Liver (tissue), 9 donors: ENCODE results near the gene MYCBPAP. TPM values are rescaled to one million over a fixed set of nuclear protein-coding genes. Genes with fewer than 3 reads are reported as not detected.
A peak's percentile ranks its signal among the peaks of the same experiment; 100 is the strongest.

Experiments
- DNase-seq: peaks from one replicate; pipeline ENCODE4 v3.0.0-alpha.2; 2017; ENCODE audit warnings: low spot score
- H3K27ac ChIP-seq, 2 donors: one replicate each; pipeline ENCODE4 v1.7.0; 2013; ENCODE audit warnings: inconsistent platforms in 2 of 2, low read length in 2 of 2, control low read depth in 1 of 2, low read depth in 1 of 2, mild to moderate bottlenecking in 1 of 2
- H3K27me3 ChIP-seq, 4 donors: one replicate each; pipeline versions ENCODE4 v1.6.1 to v1.7.0; 2013; ENCODE audit warnings: low read length in 3 of 4, inconsistent platforms in 1 of 4, mild to moderate bottlenecking in 1 of 4, moderate library complexity in 1 of 4; ENCODE audit not compliant: control insufficient read depth in 4 of 4, insufficient read depth in 4 of 4
- H3K36me3 ChIP-seq, 4 donors: one replicate each; pipeline versions ENCODE4 v1.6.1 to v1.7.0; 2013; ENCODE audit warnings: low read length in 3 of 4, mild to moderate bottlenecking in 3 of 4, low read depth in 1 of 4, moderate library complexity in 1 of 4; ENCODE audit not compliant: control insufficient read depth in 4 of 4, insufficient read depth in 3 of 4
- H3K4me1 ChIP-seq, 4 donors: one replicate each; pipeline versions ENCODE4 v1.6.1 to v1.7.0; 2013; ENCODE audit warnings: low read length in 3 of 4, mild to moderate bottlenecking in 3 of 4, moderate library complexity in 1 of 4; ENCODE audit not compliant: control insufficient read depth in 4 of 4, insufficient read depth in 4 of 4
- H3K4me3 ChIP-seq, 3 donors: one replicate each; pipeline versions ENCODE4 v1.6.1 to v1.7.0; 2013; ENCODE audit warnings: low read length in 3 of 3, control low read depth in 1 of 3, low read depth in 1 of 3, mild to moderate bottlenecking in 1 of 3
- H3K9ac ChIP-seq, 2 donors: one replicate each; pipeline ENCODE4 v1.7.0; 2013; ENCODE audit warnings: low read length in 2 of 2, mild to moderate bottlenecking in 2 of 2, moderate library complexity in 2 of 2, control low read depth in 1 of 2, low read depth in 1 of 2
- H3K9me3 ChIP-seq, 4 donors: one replicate each; pipeline versions ENCODE4 v1.6.1 to v1.7.0; 2013; ENCODE audit warnings: low read length in 3 of 4; ENCODE audit not compliant: control insufficient read depth in 4 of 4
- ATF3 ChIP-seq: IDR thresholded peaks from 2 replicates; pipeline ENCODE4 v1.6.1; 2016; ENCODE audit warnings: antibody characterized with exemption
- EGR1 ChIP-seq, 2 donors: IDR thresholded peaks; 2 replicates each; pipeline ENCODE4 v1.6.1; 2016 to 2018; ENCODE audit warnings: antibody characterized with exemption in 2 of 2, low read depth in 2 of 2
- FOXA1 ChIP-seq: IDR thresholded peaks from 2 replicates; pipeline ENCODE4 v1.6.1; 2016; ENCODE audit warnings: antibody characterized with exemption
- FOXA2 ChIP-seq: IDR thresholded peaks from 2 replicates; pipeline ENCODE4 v1.6.1; 2016; ENCODE audit warnings: antibody characterized with exemption
- GABPA ChIP-seq, 2 donors: IDR thresholded peaks in 1 of 2; conservative IDR thresholded peaks in 1 of 2; 2 replicates each; pipeline ENCODE4 v1.6.1; 2016; ENCODE audit warnings: antibody characterized with exemption in 2 of 2, mild to moderate bottlenecking in 1 of 2, moderate library complexity in 1 of 2
- HNF4A ChIP-seq, 2 donors: conservative IDR thresholded peaks; 2 replicates each; pipeline ENCODE4 v1.6.1; 2016; ENCODE audit warnings: antibody characterized with exemption in 2 of 2, mild to moderate bottlenecking in 2 of 2
- JUND ChIP-seq, 2 donors: IDR thresholded peaks; 2 replicates each; pipeline ENCODE4 v1.6.1; 2016; ENCODE audit warnings: antibody characterized with exemption in 2 of 2
- NR2F2 ChIP-seq: IDR thresholded peaks from 2 replicates; pipeline ENCODE4 v1.6.1; 2016; ENCODE audit warnings: antibody characterized with exemption
- RAD21 ChIP-seq, 2 donors: IDR thresholded peaks; 2 replicates each; pipeline ENCODE4 v1.6.1; 2016; ENCODE audit warnings: antibody characterized with exemption in 2 of 2, mild to moderate bottlenecking in 2 of 2
- RXRA ChIP-seq, 2 donors: IDR thresholded peaks; 2 replicates each; pipeline ENCODE4 v1.6.1; 2017 to 2018; ENCODE audit warnings: antibody characterized with exemption in 2 of 2, mild to moderate bottlenecking in 1 of 2
- SP1 ChIP-seq: IDR thresholded peaks from 2 replicates; pipeline ENCODE4 v1.6.1; 2018; ENCODE audit warnings: antibody characterized with exemption, mild to moderate bottlenecking
- YY1 ChIP-seq: IDR thresholded peaks from 2 replicates; pipeline ENCODE4 v1.6.1; 2016; ENCODE audit warnings: antibody characterized with exemption, mild to moderate bottlenecking
- WGBS: extraction: QIAGEN DNeasy Blood & Tissue Kit; methylation state at CpG from one replicate; pipeline ENCODE4 v1.1.7; 2013; 5-methylcytosine and 5-hydroxymethylcytosine counted together
- polyA plus RNA-seq, 2 donors: library from polyadenylated mRNA; stranded (reverse) in 1 of 2; unstranded in 1 of 2; fragments of 200-250 nt in 1 of 2; fragments of >200 nt in 1 of 2; fragmentation: Nextera tagmentation in 1 of 2; extraction: Ambion mirVana in 1 of 2; gene quantifications; one replicate each; pipeline versions ENCODE4 v1.2.1 to v1.2.3, GENCODE V29; 2013 to 2015
- total RNA-seq, 2 donors: library from RNA; depleted of rRNA; stranded (reverse); fragments of >200 nt; gene quantifications; one replicate each; pipeline ENCODE4 v1.2.3, GENCODE V29; 2014
- TF ChIP-seq, protein P1 (sequence below): IDR thresholded peaks from 2 replicates; pipeline ENCODE4 v1.6.1; 2016; ENCODE audit warnings: antibody characterized with exemption, mild to moderate bottlenecking
- TF ChIP-seq, protein P2 (sequence below): IDR thresholded peaks from 2 replicates; pipeline ENCODE4 v1.6.1; 2016; ENCODE audit warnings: antibody characterized with exemption
- TF ChIP-seq, protein P3 (sequence below): IDR thresholded peaks from 2 replicates; pipeline ENCODE4 v1.6.1; 2016; ENCODE audit warnings: antibody characterized with exemption
- donor health status: healthy.
- donor health status: healthy.
- donor health status: healthy.
- donor health status: healthy.
- donor health status: healthy.

MYCBPAP gene
- total and polyA plus RNA-seq, 4 donors, result 0.23 to 0.25 TPM; not detected in 2

DNA sequence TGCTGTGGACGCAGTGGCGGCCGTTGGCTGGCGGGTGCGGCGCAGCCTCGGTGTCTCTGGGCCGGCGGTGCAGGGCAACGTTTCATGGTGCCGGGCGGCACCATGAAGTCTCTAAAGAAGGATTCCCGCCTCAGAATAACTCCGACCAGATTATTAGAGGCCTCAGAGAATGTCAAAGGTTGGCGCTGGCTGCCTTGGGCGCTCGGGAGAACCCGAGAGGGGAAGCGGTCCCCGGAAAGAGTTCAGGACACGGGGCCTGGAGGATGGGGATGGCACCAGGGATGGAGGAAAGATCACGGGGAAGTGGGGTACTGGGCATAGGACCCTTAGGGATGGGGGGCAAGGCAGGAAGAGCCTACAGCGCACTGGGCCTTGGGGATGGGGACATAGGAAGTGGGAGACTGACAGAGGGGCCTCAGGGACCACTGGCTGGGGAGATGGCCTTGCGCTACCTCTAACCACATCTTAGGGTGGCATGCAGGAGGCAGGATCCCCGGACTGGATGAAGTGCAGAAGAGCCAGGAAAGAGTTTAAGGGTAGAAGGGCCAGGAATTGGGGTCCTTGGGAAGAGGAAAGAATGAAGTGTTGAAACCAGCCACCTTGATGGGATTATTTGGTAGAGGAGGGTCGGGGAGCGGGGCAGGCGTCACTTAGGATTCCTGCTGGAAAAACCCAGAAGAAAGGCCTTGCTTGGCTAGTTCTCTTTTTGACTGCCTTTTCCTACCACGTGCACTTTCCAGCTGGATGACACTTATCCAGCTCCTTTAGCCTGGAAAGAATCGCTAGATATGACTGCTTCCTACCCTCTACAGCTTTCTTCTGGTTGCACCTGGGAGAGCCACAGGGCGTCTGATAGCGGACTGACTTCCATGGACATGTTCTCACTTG lies 578 bp downstream of the MYCBPAP start:
- Histone ChIP-seq H3K9me3 (no peaks in the 10 kb centered on the region), H3K27me3 (no peaks in the 10 kb centered on the region), H3K36me3 (no peaks in the 10 kb centered on the region), H3K4me3 (peak overlapping the region; percentile 12 to 58 (median 56)), H3K4me1 (peaks cover 0 to 8% (median 0%) of the 10 kb centered on the region in 4 donors), H3K9ac (peak overlapping the region; percentile 2 to 6), H3K27ac (peak overlapping the region; percentile 18 to 41)
- WGBS, result 43% methylated on average over 32 of the region's 32 CpGs
- TF ChIP-seq NR2F2 (no peak), JUND (IDR thresholded peaks at IDR 0.05) (no peak), RAD21 (IDR thresholded peaks at IDR 0.05) (no peak), ATF3 (no peak)
- DNase-seq, result no peak

DNA sequence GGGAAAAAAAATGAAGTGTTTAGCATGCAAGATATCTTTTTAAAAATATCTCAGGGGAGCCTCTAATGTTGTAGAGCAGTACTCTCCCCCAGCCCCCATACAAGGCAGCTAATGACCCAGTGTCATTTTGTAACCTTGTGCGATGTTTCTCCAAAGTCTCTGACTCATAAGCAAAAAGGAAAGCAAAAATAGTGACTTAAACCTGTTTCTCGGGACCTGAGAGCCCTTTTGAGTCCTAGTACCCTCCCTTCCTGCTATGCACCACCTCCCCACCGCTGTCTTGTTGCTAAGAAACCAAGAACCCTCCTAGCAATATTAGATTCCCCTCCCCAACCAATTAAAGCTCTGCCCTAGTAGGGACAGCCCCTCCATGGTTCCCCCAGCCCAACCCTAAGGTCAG lies 2.8 kb downstream of the MYCBPAP start:
- TF ChIP-seq RXRA (IDR thresholded peaks at IDR 0.05) (no peak), YY1 (no peak), FOXA1 (no peak), GABPA (IDR thresholded peaks at IDR 0.05 in 1 of 2, conservative IDR thresholded peaks at IDR 0.05 in 1 of 2) (no peak)
- TF ChIP-seq, protein P1, sequence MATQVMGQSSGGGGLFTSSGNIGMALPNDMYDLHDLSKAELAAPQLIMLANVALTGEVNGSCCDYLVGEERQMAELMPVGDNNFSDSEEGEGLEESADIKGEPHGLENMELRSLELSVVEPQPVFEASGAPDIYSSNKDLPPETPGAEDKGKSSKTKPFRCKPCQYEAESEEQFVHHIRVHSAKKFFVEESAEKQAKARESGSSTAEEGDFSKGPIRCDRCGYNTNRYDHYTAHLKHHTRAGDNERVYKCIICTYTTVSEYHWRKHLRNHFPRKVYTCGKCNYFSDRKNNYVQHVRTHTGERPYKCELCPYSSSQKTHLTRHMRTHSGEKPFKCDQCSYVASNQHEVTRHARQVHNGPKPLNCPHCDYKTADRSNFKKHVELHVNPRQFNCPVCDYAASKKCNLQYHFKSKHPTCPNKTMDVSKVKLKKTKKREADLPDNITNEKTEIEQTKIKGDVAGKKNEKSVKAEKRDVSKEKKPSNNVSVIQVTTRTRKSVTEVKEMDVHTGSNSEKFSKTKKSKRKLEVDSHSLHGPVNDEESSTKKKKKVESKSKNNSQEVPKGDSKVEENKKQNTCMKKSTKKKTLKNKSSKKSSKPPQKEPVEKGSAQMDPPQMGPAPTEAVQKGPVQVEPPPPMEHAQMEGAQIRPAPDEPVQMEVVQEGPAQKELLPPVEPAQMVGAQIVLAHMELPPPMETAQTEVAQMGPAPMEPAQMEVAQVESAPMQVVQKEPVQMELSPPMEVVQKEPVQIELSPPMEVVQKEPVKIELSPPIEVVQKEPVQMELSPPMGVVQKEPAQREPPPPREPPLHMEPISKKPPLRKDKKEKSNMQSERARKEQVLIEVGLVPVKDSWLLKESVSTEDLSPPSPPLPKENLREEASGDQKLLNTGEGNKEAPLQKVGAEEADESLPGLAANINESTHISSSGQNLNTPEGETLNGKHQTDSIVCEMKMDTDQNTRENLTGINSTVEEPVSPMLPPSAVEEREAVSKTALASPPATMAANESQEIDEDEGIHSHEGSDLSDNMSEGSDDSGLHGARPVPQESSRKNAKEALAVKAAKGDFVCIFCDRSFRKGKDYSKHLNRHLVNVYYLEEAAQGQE, result no peak
- TF ChIP-seq, protein P2, sequence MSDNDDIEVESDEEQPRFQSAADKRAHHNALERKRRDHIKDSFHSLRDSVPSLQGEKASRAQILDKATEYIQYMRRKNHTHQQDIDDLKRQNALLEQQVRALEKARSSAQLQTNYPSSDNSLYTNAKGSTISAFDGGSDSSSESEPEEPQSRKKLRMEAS, result no peak

DNA sequence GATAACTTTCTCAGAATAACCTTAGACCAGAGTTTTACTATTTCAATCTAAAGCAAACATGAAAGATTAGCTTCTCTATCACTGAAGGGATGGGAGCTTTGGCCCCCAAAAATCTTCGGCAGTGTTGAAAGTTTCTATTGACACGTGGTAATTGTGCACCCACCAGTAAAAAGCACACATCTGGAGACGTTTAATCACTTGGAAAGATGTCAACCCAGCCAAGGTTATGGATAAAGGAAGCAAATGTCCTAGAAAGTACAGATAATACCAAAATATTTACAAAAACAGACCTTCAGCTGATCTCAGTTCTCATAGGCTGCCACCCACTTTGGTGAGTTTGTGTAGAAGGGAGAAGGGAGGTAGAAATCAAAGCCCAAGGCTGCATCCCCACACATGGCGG lies 5.3 kb downstream of the MYCBPAP start:
- no peaks in the 10 kb centered on the region for H3K27me3 ChIP-seq
- no peaks in the 10 kb centered on the region for H3K9me3 ChIP-seq
- 72% methylated on average over 4 of the region's 4 CpGs for WGBS
- no peak for TF ChIP-seq YY1
- no peak for TF ChIP-seq RXRA (IDR thresholded peaks at IDR 0.05)
- no peak for TF ChIP-seq NR2F2
- no peak for TF ChIP-seq SP1
- TF ChIP-seq HNF4A (conservative IDR thresholded peaks at IDR 0.05), result no peak
- no peak for TF ChIP-seq JUND (IDR thresholded peaks at IDR 0.05)
- TF ChIP-seq, protein P1, result no peak
- no peak for TF ChIP-seq FOXA2
- TF ChIP-seq RAD21 (IDR thresholded peaks at IDR 0.05), result no peak
- TF ChIP-seq EGR1 (IDR thresholded peaks at IDR 0.05; ENCODE audit: low read depth in 2 of 2), result no peak
- TF ChIP-seq, protein P3, sequence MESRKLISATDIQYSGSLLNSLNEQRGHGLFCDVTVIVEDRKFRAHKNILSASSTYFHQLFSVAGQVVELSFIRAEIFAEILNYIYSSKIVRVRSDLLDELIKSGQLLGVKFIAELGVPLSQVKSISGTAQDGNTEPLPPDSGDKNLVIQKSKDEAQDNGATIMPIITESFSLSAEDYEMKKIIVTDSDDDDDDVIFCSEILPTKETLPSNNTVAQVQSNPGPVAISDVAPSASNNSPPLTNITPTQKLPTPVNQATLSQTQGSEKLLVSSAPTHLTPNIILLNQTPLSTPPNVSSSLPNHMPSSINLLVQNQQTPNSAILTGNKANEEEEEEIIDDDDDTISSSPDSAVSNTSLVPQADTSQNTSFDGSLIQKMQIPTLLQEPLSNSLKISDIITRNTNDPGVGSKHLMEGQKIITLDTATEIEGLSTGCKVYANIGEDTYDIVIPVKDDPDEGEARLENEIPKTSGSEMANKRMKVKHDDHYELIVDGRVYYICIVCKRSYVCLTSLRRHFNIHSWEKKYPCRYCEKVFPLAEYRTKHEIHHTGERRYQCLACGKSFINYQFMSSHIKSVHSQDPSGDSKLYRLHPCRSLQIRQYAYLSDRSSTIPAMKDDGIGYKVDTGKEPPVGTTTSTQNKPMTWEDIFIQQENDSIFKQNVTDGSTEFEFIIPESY, result no peak
- no peak for TF ChIP-seq GABPA (IDR thresholded peaks at IDR 0.05 in 1 of 2, conservative IDR thresholded peaks at IDR 0.05 in 1 of 2)
- no peak for DNase-seq
- no peaks in the 10 kb centered on the region for H3K36me3 ChIP-seq
- no peak overlapping the region for H3K27ac ChIP-seq
- H3K4me1 ChIP-seq, result peaks cover 2 to 19% (median 14%) of the 10 kb centered on the region in 4 donors
- no peak overlapping the region for H3K9ac ChIP-seq
- no peak overlapping the region for H3K4me3 ChIP-seq

More for the DNA sequence above, 2.8 kb downstream of the MYCBPAP start:
- no peak for DNase-seq
- Histone ChIP-seq H3K27ac (no peak overlapping the region), H3K9ac (no peak overlapping the region), H3K9me3 (no peaks in the 10 kb centered on the region), H3K4me3 (no peak overlapping the region), H3K4me1 (peaks cover 2 to 22% (median 14%) of the 10 kb centered on the region in 4 donors), H3K27me3 (no peaks in the 10 kb centered on the region), H3K36me3 (no peaks in the 10 kb centered on the region)
- WGBS, result 81% methylated on average over 3 of the region's 3 CpGs
